Neural cell (in vitro differentiated cells): Measurements from ENCODE around the gene GRID1. TPM values are rescaled to one million over a fixed set of nuclear protein-coding genes. Genes with fewer than 3 reads are reported as not detected.

Source experiments
- H2AFZ ChIP-seq: fragments of 200-600, 300-800 bp; sonication (generic), shearing (Covaris generic); 2 replicates; pipeline ENCODE4 v1.6.0; 2014; ENCODE audit warnings: low read depth, mild to moderate bottlenecking, antibody characterized with exemption, low read length, moderate library complexity
- H3F3A ChIP-seq: fragments of 200-600 bp; shearing (Covaris generic); 2 replicates; pipeline ENCODE4 v1.6.1; 2016; ENCODE audit warnings: mild to moderate bottlenecking, moderate library complexity, mixed read lengths, antibody characterized with exemption, low read length; ENCODE audit not compliant: insufficient read depth, poor library complexity, severe bottlenecking
- H3K27ac ChIP-seq: fragments of 200-600, 300-800 bp; sonication (generic), shearing (Covaris generic); 2 replicates; pipeline ENCODE4 v1.5.1; 2014; ENCODE audit warnings: mild to moderate bottlenecking, low read length, moderate library complexity
- H3K27me3 ChIP-seq: fragments of 300-800, 200-600 bp; sonication (generic), shearing (Covaris generic); 2 replicates; pipeline ENCODE4 v1.6.0; 2014; ENCODE audit warnings: mild to moderate bottlenecking, low read depth, low read length, moderate library complexity; ENCODE audit not compliant: insufficient read depth
- H3K36me3 ChIP-seq: fragments of 300-800, 200-600 bp; sonication (generic), shearing (Covaris generic); 2 replicates; pipeline ENCODE4 v1.5.1; 2014; ENCODE audit warnings: mild to moderate bottlenecking, antibody characterized with exemption, low read length, moderate library complexity; ENCODE audit not compliant: insufficient read depth
- H3K4me2 ChIP-seq: fragments of 300-800, 200-600 bp; sonication (generic), shearing (Covaris generic); 2 replicates; pipeline ENCODE4 v1.6.0; 2014; ENCODE audit warnings: mild to moderate bottlenecking, low read length
- H3K4me3 ChIP-seq: fragments of 300-800, 200-600 bp; sonication (generic), shearing (Covaris generic); 2 replicates; pipeline ENCODE4 v1.5.1; 2014; ENCODE audit warnings: mild to moderate bottlenecking, low read length, moderate library complexity
- H3K79me2 ChIP-seq: fragments of 200-600 bp; shearing (Covaris generic); replicated peaks from 2 replicates; pipeline ENCODE4 v1.6.0; 2014; ENCODE audit warnings: mild to moderate bottlenecking, low read length, moderate library complexity; ENCODE audit not compliant: insufficient read depth
- H3K9ac ChIP-seq: fragments of 300-800, 200-600 bp; sonication (generic), shearing (Covaris generic); 2 replicates; pipeline ENCODE4 v1.6.1; 2016; ENCODE audit warnings: mild to moderate bottlenecking, low read length, mixed read lengths
- H3K9me2 ChIP-seq: fragments of 200-600 bp; shearing (Covaris generic); 2 replicates; pipeline ENCODE4 v1.6.1; 2016; ENCODE audit warnings: mild to moderate bottlenecking, low read length, mixed read lengths; ENCODE audit not compliant: insufficient read depth
- H3K9me3 ChIP-seq: fragments of 200-600, 300-800 bp; sonication (generic), shearing (Covaris generic); 2 replicates; pipeline ENCODE4 v1.6.1; 2016; ENCODE audit warnings: mild to moderate bottlenecking, mixed run types, low read length, moderate library complexity, mixed read lengths
- H4K20me1 ChIP-seq: fragments of 200-600 bp; shearing (Covaris generic); 2 replicates; pipeline ENCODE4 v1.6.1; 2016; ENCODE audit warnings: mild to moderate bottlenecking, mixed run types; ENCODE audit not compliant: insufficient read depth
- CTCF ChIP-seq: fragments of 450-650 bp; IDR thresholded peaks from 2 replicates; pipeline ENCODE4 v1.5.1; 2014; ENCODE audit warnings: antibody characterized with exemption, mild to moderate bottlenecking, moderate library complexity; ENCODE audit not compliant: poor library complexity, severe bottlenecking
- EP300 ChIP-seq: fragments of 450-650 bp; conservative IDR thresholded peaks from 2 replicates; pipeline ENCODE4 v1.6.1; 2014; ENCODE audit warnings: antibody characterized with exemption, mild to moderate bottlenecking, moderate library complexity; ENCODE audit not compliant: poor library complexity, severe bottlenecking
- EZH2 ChIP-seq: fragments of 200-600, 300-800 bp; shearing (Covaris generic), sonication (generic); IDR thresholded peaks from 2 replicates; pipeline ENCODE4 v1.6.1; 2014; ENCODE audit warnings: antibody characterized with exemption, low read length, borderline replicate concordance, mild to moderate bottlenecking; ENCODE audit not compliant: insufficient read depth, poor library complexity, severe bottlenecking
- MXI1 ChIP-seq: fragments of 450-650 bp; conservative IDR thresholded peaks from 2 replicates; pipeline ENCODE4 v1.6.1; 2014; ENCODE audit warnings: antibody characterized with exemption, mild to moderate bottlenecking; ENCODE audit not compliant: poor library complexity, severe bottlenecking
- POLR2AphosphoS5 ChIP-seq: IDR thresholded peaks from 2 replicates; pipeline ENCODE4 v1.6.1; 2012
- RAD21 ChIP-seq: fragments of 450-650 bp; conservative IDR thresholded peaks from 2 replicates; pipeline ENCODE4 v1.6.1; 2014; ENCODE audit warnings: antibody characterized with exemption, mild to moderate bottlenecking, moderate library complexity
- REST ChIP-seq: IDR thresholded peaks from 2 replicates; pipeline ENCODE4 v1.6.1; 2012; ENCODE audit warnings: borderline replicate concordance
- SMC3 ChIP-seq: fragments of 450-650 bp; conservative IDR thresholded peaks from 2 replicates; pipeline ENCODE4 v1.6.1; 2014; ENCODE audit warnings: antibody characterized with exemption, mild to moderate bottlenecking, moderate library complexity; ENCODE audit not compliant: poor library complexity
- TAF1 ChIP-seq: IDR thresholded peaks from 2 replicates; pipeline ENCODE4 v1.6.1; 2012; ENCODE audit warnings: low read depth
- polyA plus RNA-seq: library from polyadenylated mRNA; depleted of rRNA; stranded (reverse); fragments of >200 nt; gene quantifications from 2 replicates; pipeline ENCODE4 v1.2.3, GENCODE V29; 2014

The GRID1 gene
- polyA plus RNA-seq, 1 donor from 2014 or later: 7.3 TPM

- H3K4me3 ChIP-seq: no peak overlapping the region
- no peaks in the 10 kb centered on the region for H3K27me3 ChIP-seq
- H3F3A ChIP-seq: no peaks in the 10 kb centered on the region
- H3K4me2 ChIP-seq: no peak overlapping the region
- H3K9me3 ChIP-seq: no peaks in the 10 kb centered on the region
- no peak overlapping the region for H3K27ac ChIP-seq
- TF ChIP-seq EP300: no peak
- no peak for TF ChIP-seq REST
- no peak for TF ChIP-seq TAF1
- no peak for TF ChIP-seq RAD21
- no peak for TF ChIP-seq SMC3
- no peak for TF ChIP-seq POLR2AphosphoS5
- TF ChIP-seq CTCF: no peak
- no peak for TF ChIP-seq EZH2
- TF ChIP-seq MXI1: no peak
- H2AFZ ChIP-seq: no peak overlapping the region
- no peak overlapping the region for H3K9ac ChIP-seq
- H4K20me1 ChIP-seq: no peaks in the 10 kb centered on the region
- no peaks in the 10 kb centered on the region for H3K9me2 ChIP-seq
- H3K36me3 ChIP-seq: no peaks in the 10 kb centered on the region
- H3K79me2 ChIP-seq: no peaks in the 10 kb centered on the region
These were observed 497.7 kb downstream of the GRID1 start for GRCh38 chr10:85868627-85869499.

GRCh38 chr10:85864868-85865526 is 501.6 kb downstream of the GRID1 start:
- TF ChIP-seq CTCF (no peak), MXI1 (no peak), RAD21 (no peak), POLR2AphosphoS5 (no peak), EZH2 (no peak), TAF1 (no peak), SMC3 (no peak), REST (no peak), EP300 (no peak)
- Histone ChIP-seq H2AFZ (no peak overlapping the region), H3F3A (no peaks in the 10 kb centered on the region), H3K9ac (no peak overlapping the region), H3K4me3 (no peak overlapping the region), H3K79me2 (no peaks in the 10 kb centered on the region), H3K27me3 (no peaks in the 10 kb centered on the region), H3K36me3 (no peaks in the 10 kb centered on the region), H3K4me2 (no peak overlapping the region), H4K20me1 (no peaks in the 10 kb centered on the region), H3K9me3 (no peaks in the 10 kb centered on the region), H3K27ac (no peak overlapping the region), H3K9me2 (no peaks in the 10 kb centered on the region)
